NCI-H226 (cell line): ENCODE data around the gene TENM4.

ENCODE experiments used
- DNase-seq: peaks from one replicate; pipeline ENCODE4 v3.0.0-alpha.2; 2015

TENM4 gene

DNA sequence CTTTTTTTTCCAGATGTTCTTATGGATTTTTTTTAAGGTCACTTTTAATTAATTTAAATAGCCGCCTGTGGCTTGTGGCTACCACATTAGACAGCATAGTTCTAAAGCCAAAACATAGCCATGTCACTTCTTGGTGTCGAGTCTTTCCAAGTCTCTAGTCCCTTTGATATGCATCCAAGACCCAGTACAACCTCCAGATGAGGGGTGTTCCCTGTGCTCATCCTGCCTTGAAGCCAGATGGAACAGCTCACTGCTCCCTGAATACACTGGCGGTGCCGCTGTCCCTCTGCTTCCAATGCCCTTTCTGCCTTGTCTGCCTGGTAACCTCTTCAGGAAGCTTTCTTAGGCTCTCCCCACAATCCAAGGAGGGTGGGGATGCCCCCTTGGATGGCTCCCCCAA is 338.0 kb downstream of the TENM4 start:
- DNase-seq = no peak

DNA sequence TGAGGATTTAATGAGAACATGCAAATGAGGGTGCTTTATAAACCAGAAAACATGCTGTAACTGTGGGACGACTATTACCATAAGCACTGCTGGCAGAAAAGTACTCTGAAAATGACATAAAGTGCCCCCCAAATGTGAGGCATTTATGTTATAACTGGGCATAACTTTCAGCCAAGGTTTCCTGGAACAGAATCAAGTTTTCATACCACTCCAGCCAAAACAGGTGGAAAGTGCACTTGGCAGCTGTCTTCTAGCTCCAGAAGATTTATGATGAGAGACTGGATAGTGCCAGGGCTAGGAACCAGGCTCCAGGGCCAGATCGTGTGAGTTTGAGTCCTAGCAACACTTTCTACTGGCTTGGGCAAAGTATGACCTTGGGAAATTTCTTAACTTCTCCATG is 339.2 kb downstream of the TENM4 start:
- DNase-seq = peak; percentile 16

DNA sequence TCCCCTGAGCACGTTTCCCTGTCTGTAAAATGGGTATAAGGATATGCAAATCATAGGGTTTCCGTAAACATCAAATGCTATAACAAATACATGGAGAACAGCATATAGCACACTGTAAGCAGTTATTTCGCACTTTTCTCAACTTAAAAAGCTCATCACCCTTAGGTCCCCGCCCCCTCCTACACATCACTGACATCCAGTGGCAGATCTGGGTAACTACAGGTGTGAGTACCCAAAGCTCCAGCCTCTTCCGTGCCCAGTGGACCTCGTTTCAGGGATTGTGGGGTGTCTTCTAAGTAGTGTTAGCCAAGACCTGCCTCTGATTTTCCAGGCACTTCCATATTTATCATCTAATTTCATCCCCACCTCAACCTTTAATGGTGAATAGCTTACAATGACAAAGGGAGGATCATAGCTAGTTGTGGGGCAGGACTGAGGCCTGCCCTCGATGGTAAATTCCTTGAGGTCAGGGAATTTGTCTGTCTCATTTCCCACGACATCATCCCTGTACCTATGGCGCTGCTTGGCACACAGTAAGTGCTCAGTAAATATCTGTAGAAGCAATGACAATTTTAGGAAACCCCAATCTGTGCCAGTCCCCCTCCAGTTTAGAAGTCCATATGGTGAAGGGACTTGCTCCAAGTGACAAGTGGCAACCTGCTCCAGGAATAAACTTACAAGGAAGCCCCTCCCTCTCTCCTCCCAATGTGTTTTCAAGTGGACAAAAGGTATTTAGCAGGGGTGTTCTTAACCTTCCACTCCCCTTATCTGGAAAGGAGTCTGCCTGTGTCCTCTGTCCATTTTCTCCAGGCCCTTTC is 340.5 kb downstream of the TENM4 start:
- DNase-seq = peak; percentile 48

DNA sequence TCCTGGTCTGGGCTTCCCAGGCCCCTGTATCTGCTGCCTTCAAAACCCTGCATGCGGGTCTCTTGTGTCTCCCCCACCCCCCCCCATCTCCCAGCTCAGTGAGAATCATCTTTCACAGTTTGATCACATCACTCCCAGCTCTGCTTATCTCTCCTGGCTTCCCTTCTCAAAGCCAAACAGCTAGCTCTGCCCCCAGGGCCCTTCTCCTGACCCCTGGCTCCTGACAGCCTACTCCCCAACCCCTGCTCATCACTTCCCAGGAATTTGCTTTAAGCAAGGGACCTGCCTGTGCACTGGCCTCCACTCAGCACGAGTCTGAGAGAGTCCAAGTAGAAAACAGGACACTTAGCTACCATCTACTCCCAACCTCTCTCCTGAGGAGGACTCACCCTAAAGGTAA is 342.7 kb downstream of the TENM4 start:
- DNase-seq = peak; percentile 62

DNA sequence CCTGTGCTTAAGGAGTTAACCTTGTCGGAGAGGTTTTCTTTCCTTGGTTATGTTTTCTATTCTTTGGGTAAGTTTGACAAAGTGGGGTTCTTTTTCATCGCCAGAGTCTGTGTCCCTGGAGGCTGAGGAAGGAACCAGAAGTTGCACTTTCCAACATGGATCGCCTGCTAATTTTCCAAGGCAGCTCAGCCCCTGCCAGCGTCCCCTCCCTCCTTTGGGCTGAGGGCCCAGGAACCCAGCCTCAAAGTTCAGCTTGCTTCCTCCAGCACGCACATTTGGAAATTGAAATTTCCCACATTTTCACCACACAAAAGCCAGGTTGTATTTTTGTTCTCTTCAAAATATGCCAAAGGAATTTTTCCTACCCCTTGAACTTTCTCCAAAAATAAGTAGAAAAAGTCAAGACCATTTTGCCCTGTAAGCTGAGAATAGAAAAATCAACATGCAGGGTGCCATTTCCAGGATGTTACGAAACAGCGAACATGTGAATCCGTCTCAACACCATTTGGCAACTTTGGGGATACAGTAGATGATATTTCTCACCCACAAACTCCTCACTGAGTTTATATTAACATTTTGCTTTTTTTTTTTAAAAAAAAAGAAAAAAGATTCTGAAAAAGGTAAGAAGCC is 343.5 kb downstream of the TENM4 start:
- DNase-seq = no peak

DNA sequence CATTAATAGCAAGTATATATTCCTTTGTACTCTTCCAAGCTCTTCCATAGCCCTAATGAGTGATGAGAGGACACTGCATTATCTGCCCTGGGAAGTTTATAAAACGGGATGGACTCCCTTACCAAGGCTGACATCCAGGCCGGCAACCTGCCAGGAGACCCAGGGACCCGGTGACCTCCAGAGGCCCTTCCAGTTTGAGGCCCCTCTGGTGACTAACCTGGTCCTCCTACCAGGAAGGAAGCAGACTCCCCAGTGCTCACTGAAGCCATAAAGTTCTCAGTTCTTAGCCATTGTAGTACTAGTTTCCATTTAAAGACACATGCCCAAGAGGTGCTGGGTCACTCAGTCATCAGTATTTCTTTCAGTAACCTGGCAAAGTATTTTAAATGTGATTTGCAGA is 345.4 kb downstream of the TENM4 start:
- no peak for DNase-seq

DNA sequence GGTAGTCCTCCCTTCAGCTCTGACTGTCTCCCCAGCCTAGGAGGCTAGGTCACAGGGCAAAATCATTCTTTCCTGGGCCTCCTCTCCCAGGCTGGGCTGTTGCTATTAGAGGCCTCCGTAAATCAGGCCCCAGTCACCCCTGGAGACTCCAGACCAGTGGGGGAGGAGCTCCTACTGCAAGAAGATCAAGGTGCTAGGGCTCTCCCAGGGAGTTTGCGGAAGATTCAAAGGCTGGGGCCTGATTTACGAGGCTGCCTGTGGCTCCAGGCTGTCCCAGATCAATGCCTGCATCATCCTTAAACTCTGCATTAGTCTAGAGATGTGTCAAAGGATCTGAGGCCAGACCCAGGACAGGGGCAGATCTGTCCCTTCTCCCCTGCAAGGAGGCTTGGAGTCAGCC is 346.2 kb downstream of the TENM4 start:
- DNase-seq = no peak

DNA sequence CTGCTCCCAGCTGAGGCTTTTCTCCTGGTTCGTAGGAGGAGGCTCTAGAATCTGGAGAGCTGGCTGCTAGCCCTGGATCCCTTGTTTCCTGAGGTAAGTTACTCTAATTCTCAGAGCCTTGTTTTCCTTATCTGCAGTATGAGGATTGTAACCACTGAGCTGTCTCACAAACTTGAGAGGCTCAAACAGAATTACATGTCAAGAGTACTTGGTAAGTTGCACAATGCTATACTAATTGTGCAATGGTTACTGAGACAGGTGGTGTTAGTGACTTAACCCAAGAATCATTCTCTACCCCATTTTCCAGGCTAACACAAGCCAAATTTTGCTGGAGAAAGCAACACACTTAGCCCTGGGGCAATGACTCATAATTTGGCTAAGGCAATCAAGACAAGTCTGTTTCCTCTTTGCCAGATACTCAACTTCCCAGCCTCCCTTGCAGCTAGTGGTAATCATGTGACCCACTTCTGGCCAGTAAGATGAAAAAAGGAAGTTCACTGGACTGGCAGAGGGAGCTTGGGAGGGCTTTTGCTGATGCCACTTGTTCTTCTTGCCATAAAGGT is 348.0 kb downstream of the TENM4 start:
- peak; percentile 100 for DNase-seq

DNA sequence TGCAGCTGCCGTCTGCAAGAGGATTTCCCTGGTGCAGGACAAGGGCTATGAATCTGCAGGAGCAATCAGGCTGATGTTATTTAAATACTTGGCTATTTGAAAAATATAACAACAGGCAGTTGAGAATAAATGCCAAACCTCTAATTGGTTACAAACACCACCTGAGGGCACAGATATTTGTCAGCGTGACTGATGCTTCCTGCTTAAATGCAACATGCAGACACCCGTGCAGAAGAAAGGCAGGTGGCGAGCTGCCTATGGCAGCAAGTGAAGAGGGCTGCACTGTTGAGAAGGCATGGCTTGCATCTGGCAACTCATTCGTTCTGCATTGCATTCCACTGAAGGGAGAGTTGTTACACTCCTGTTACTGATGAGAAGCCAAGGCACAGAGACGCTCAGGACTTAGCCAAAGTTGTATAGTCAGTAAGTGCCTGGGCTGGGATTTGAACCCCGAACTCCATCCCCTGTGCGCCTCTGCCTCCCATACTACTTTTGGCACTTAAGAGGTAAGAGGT is 350.6 kb downstream of the TENM4 start:
- no peak for DNase-seq

DNA sequence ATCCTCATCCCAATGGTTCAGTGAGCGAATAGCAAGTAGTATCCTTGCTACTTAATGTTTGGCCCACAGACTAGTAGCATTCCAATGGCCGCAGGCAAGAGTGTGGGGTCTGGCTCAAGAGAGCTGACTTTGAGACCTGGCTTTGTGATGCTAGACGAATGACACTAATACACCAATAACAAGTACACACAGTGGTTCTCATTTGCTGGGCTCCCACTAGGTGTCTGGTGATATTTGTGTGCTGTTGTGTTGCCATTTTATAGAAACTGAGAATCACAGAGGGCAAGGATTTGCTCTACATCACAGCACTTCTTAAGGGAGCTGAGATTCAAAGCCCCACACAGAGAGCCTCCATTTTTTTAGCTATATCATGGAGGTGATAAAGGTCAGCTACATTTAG is 351.2 kb downstream of the TENM4 start:
- DNase-seq = no peak

DNA sequence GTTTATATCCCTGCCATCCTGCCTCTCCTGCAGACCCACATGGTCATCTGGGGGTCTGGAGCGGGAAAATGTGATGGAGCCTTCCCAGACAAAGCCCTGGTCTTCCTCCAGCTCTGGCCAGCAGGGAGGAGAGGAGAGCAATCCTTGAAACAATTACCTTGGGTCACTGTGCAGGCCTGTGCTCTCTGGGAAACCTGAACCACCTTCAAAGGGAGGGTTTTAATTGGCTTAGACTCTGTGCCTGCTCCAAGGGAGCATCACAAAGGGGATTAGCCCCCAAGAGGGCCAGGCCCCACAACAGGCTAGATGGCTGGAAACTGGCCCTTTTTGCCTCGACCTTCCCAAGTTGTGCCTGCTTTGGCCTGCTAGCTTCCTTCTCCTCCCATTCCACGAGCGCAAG is 351.9 kb downstream of the TENM4 start:
- no peak for DNase-seq

DNA sequence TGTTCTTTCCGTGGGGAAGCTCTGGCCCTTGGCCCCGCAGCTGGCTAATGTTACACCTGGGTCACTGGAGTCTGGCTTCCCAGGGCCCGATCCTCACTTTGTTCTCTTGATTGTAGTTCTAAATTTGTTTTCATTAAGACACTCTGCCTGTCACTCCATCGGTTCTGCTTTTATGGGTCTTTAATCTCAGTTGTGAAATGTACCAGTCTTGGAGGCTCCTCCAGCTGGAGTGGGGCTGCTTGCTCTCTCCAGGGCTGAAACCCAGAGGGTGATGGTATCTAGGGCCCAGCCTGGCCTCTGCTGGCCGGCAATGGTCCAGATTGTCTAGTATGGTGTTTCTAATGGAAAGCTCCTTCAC is 352.9 kb downstream of the TENM4 start:
- DNase-seq = no peak

DNA sequence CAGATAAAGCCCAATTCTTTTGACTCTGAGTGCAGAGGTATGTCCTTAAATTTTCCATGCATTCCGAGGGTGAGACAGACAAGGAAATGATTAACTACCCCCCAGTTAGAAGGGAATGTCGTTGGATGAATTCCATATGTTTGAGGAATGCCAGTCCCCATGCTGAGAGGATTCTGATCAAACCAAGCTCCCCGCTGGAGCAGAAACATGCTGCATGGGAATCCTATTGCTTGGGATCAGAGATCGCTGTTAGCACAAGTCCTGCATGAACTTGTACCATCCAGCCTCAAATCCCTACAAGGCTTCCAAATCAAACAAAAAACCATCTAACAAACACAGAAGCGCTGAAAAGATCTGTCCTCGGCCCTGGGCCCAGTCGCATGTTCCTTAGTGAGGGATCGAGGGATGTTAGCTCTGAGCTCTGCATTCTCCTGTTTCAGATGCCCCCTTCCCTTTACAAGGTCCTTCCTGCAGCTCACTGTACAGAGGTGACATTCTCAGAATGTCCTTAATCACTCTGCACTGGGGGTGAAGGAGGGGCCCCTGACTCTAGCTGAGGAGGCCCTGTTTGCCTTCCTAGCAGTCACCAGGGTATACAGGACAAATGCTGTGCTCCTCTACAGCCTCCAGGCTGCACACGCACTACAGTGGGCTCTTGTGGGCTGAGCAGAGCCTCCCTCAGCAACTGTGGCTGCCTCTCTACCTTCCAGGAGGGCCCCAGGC is 353.4 kb downstream of the TENM4 start:
- DNase-seq = peak; percentile 53

DNA sequence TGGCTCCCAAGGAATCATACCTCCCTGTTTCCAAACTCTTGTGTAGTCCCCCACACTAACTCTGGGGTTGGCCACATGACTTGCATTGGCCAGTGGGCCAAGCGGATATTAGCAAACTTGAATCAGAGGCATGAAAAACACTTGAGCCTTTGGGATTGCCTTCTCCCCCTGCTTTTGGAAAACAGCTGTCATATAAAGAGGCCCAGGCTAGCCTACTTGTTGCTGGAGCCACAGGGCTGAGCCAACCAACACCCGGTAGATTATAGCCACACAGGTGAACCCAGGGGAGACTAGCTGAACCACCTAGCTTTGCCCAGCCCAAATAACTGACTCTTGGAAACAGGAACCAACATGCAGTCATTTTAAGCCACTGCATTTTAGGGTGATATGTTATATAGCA is 354.8 kb downstream of the TENM4 start:
- no peak for DNase-seq

DNA sequence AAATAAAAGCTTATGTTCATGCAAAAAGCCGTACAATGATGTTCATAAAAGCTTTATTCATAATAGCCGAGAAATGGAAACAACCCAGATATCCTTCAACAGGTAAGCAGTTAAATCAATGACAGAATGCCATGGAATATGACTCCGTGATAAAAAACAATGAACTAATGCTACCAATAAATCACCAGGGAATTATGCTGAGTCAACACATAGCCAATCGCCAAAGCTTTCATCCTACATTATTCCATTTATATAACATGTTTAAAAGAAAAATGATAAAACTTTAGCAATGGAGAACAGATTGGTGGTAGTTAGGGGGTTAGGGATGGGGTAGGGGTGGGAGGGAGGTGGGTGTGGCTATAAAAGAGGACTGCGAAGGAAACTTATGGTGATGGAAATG is 356.4 kb downstream of the TENM4 start:
- DNase-seq = no peak

DNA sequence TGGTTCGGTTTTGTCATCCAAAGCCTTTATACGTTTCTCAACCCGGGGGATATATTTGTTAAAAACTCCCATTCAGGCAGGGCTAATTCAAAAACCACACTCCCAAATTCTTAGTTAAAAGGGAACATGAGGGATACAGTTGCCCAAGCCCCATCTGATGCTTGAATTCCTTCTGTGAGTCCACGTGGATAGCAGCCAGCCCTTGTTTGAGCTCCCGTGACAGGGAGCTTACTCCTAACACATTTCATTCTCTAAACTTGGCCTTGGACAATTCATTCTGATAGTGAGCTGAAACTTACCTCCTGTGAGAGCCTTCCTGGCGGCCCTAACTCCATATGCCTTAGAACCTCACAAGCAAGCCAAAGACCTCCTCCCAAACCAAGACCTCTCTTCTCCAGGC is 357.5 kb downstream of the TENM4 start:
- DNase-seq = no peak

DNA sequence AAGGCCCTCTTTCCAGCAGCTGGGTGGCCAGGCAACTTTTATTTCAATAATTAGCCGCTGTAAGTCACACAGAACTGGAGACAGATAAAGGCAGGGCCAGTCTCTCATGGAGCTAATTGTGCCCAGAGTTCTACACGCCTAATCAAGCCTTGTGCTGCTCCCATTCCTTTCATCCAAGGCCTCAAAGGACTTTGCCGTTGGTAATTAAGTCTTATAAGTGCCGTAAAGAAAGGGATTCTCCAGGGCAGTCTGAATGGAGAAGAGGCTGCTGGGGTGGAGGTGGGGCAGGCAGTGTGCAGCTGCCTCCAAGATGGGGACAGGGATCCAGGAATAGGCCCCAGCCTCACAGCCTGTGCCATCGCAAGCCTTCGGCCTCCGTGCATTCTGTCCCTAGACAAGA is 357.9 kb downstream of the TENM4 start:
- no peak for DNase-seq

DNA sequence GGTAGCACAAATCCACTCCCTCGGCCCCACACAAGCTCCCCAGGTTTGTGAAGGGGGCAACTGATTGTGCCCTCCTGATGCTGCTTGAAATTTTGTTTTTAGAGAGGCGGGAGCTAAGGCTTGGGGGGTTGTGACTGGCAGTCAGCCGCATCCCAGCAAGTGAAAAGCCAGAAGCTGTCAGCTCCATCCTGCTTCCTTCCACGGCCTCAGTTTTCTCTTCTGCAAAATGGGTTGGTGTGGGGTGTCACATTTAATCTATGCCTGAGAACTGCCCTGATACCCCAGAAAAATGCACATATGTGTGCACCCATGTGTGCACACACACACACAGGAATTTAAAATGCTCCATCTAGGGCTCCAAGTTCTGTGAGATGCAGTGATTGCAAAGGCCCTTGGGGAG is 358.6 kb downstream of the TENM4 start:
- DNase-seq = no peak

DNA sequence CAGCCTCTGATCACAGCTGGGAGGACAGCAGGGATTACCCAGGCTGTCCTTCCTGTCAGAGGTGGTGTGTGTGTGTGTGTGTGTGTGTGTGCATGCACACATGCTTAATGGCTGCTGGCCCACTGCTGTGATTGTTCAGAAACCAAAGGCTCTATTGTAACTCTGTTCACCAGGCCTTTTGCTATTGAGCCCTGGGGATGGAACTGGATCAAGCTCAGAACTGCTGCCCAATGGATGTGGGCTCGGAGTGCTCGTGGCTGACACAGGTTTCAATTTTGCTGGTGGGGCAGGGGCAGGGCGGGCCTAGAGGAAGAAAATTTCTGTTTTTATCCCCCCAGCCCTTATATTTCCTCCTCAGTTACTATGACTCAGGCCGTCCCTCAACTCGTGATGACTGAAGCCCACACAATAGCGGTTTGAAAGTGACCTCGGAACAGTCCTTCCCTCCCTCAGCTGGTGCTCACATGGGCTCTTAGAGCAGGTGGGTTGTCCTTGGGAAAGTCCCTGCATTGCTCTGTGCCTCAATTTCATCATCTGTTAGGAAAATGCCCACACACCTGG is 359.3 kb downstream of the TENM4 start:
- no peak for DNase-seq

DNA sequence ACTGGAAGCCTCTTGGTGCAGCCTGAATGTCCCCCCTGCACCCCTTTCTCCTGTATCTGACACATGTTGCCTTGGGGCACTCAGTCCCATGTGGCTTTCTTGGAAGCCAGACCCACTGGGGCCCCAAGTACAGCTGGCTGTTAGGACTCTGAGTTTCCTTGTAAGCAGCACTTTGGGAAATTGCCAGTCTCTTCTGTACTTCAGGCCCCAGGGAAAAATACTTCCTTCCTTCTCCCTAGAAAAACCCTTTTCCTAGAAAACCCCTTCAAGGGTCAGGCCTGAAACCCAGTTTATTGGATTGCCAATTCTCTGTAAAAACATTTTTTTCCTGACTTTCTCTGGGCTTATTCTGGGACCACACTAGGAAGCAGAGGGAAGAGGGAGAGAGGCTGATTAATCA is 360.3 kb downstream of the TENM4 start:
- no peak for DNase-seq

DNA sequence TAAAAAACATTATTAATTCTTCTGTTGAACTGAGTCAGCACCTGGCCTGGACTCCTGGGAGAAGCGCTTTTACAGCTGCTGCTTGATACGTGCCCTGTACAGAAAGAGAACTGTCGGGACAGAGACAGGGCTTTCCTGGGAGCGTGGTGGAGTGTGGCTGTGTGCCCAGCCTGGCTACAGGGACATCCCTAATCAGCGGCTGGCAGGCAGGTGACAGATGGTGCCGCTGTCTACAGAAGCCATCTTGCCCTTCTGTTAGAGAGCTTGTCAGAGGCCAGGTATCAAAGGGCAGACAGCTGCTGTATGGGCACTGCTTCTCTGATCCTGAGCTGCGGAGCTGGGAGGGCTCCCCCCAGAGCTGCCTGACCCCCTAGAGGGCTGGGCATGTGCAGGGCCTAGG is 361.8 kb downstream of the TENM4 start:
- DNase-seq = no peak

DNA sequence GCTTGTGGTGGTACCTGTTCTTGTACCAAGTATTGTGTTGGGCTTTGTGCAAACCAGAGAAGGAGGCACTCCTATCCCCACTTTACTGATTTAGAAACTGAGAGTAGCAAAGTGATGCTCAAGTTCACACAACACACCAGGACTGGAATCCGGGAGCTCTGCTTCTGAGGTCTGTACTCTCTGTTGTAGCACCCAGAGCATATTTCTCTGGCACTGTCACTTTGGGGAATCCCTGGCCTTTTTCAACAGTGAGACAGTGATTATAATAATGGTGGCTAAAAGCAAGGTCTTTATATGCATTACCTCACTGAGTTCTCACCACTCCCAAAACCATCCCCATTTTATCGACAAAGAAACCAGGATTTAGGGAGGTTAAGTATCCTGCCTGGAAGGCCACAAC is 362.4 kb downstream of the TENM4 start:
- DNase-seq = no peak

DNA sequence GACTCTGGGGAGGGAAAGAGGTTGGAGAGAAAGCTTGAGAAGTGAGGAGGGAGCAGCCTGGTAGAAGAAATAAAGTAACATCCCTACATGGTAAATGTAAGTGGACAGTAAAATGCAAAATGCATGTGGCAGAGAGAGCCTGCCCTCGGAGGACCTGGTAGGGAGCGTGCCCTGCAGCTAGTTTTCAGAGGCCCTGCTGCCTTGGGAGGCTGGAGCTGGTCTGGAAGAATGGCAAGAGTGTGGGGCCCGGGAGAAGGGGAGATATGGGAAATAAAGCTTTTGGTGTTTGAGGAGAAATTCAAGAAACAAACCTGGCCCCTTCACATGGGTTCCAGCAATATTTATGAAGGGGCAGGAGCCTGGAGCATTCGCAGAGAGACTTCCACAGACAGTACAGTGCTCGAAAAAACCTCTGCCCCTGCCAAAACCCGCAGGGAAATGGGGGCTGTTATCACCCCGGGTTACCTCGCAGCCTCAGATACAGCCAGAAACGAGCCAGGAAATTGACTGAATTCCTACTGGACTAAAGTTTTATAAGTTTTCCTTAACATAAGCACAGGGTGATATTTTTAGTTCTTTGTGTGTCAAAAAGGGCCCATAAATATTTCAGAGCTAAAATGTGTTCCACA is 363.0 kb downstream of the TENM4 start:
- no peak for DNase-seq
